Motor neuron (in vitro differentiated cells): ENCODE results near the gene PSMB7. TPM values are rescaled to one million over a fixed set of nuclear protein-coding genes. Genes with fewer than 3 reads are reported as not detected.

ENCODE experiments used
- ATAC-seq, 8 experiments: fragments of 200-7000 bp; cut with Tn5 transposase; replicated peaks in 6 of 8; 2 replicates each; pipeline ENCODE4 v1.8.0; 2021; ENCODE audit warnings: mild to moderate bottlenecking in 8 of 8, moderate library complexity in 8 of 8
- H3K27ac ChIP-seq, 2 donors: fragments of 250-450 bp; sonication (Bioruptor Pico); 2 replicates each; pipeline ENCODE4 v1.9.0; 2021; ENCODE audit warnings: antibody characterized with exemption in 2 of 2, mild to moderate bottlenecking in 2 of 2, moderate library complexity in 1 of 2
- H3K4me1 ChIP-seq, 2 donors: fragments of 250-450 bp; sonication (Bioruptor Pico); replicated peaks in 1 of 2; 2 replicates each; pipeline ENCODE4 v1.6.1; 2021; ENCODE audit warnings: antibody characterized with exemption in 2 of 2, mild to moderate bottlenecking in 2 of 2, moderate library complexity in 1 of 2
- H3K4me3 ChIP-seq, 5 donors: fragments of 250-450 bp; sonication (Bioruptor Pico); 2 replicates each; pipeline ENCODE4 v1.9.0; 2021; ENCODE audit warnings: antibody characterized with exemption in 5 of 5, mild to moderate bottlenecking in 5 of 5, moderate library complexity in 4 of 5
- WGBS, 10 experiments: fragments of 450-650 bp; shearing (Covaris generic); methylation state at CpG; one replicate each; pipeline ENCODE4 v1.0.0; 2022; 5-methylcytosine and 5-hydroxymethylcytosine counted together
- in situ Hi-C, 9 experiments: fragments of 400-800 bp; cut with MboI; loops; one replicate each; pipeline ENCODE4 v1.15.0; 2021; ENCODE audit warnings: low sequenced_read_pairs in 9 of 9, low pct_unique_long_range_greater_than_20kb in 2 of 9; ENCODE audit not compliant: unreplicated experiment in 9 of 9
- total RNA-seq, 8 experiments: library from RNA; unstranded; fragments of 300-600 nt; gene quantifications; 2 replicates each; pipeline versions ENCODE4 v1.2.3 to v1.2.4, GENCODE V29; 2022

PSMB7 gene
- total RNA-seq, 8 experiments from 2014 or later = 169 to 289 (median 207) TPM

DNA sequence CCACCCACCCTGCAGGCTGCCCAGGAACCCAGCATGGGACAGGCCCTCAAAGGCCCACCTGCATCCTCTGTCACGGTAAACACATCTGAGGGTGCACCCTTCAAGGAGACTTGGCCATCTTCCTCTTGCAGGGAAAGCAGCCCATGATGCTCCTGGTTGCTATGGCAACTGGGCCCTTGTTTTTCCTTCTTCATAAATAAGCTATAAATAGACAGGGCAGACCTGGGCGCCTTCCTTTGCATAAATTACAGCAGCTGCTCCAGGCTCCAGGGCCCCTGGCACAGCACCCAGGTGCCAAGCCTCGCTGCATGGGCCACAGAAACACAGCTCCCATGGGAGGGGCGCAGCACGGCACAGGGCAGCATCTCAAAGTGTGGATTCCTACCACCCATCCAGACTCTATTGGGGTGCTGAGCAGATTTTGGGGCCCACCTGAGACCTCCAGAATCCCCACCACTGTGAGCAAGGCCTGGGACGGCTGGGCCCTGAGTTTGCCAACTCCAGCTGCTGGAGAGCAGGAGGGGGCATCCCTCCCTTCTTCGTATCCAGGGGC, 5.8 kb upstream of the PSMB7 start:
- no peak overlapping the region for H3K4me3 ChIP-seq
- peak in 6 of 8 experiments; percentile 59 to 75 (median 70) for ATAC-seq
- H3K4me1 ChIP-seq = peaks cover 9% of the 10 kb centered on the region in 2 donors
- 20 to 90% (median 69%) methylated on average over 1 to 5 of the region's 7 CpGs; no CpG with 5 or more reads in 4 of the 10 experiments for WGBS, 10 experiments
- no peak overlapping the region for H3K27ac ChIP-seq
- in situ Hi-C loops = loop anchor here in 4 of 9 experiments (10.0 to 25.0 kb wide), 2 partner anchors 114 to 116 kb away; no protein-coding TSS in a partner anchor

DNA sequence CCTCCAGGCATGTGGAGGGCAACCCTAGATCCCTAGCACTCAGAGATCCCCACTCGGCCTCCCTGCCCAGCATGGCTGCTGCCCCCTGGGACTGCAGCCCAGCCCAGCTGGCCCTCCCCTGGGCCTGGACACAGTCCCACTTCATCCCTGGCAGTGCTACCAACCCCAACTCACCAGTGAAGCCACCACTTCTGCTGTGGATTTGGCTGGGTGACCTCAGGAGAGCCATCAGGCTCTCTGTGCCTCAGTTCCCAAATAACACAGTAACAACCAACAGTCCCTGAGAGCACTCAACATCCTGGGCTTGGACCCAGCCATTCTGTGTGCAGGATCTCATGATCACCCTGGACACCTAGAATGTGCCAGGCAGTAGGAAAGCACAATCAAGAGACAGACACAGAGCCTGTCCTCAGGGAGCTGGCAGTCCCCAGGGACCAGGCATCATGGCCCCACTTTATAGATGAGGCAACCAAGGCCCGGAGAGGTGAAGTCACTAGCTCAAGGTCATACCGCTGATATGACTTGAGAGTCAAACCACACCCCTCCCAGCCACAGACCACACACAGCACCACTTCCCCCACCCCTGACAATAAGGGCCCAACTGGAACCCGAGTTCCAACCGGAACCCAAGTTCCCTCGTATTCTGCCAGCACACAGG, 4.7 kb upstream of the PSMB7 start:
- Histone ChIP-seq H3K27ac (no peak overlapping the region), H3K4me3 (no peak overlapping the region), H3K4me1 (peaks cover 9% of the 10 kb centered on the region in 2 donors)
- in situ Hi-C loops = loop anchor here in 5 of 9 experiments (10.0 to 25.0 kb wide), 2 partner anchors 115 to 117 kb away; no protein-coding TSS in a partner anchor
- peak in 3 of 8 experiments; percentile 5 to 20 (median 13) for ATAC-seq
- WGBS, 10 experiments = 95 to 100% (median 100%) methylated on average over 2 to 4 of the region's 6 CpGs; no CpG with 5 or more reads in 7 of the 10 experiments

DNA sequence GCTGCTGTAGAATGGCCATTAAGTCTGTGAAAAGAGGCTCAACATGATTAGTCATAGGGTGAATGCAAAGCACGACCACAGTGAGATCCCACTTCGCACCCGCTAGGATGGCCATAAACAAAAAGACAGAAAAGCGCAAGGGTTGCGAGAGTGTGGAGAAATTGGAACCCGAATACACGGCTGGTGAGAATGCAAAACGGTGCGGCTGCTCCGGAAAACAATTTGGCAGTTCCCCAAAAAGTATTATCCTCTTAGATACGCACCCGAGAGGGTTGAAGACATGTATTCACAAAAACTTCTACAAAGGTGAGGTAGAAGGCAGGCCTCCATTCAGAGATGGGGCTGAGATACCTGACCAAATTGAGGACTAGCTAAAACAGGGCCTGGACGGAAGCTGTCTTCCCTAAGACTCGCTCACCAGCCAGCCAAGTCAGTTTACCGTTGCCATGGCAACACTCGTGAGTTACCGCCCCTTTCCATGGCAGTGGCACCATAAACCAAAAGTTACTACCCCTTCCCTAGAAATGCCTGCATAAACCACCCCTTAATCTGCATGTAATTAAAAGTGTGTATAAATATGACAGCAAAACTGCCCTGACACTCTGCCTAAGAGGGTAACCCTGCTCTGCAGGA, 726 bp upstream of the PSMB7 start:
- 71 to 92% (median 80%) methylated on average over 5 to 14 of the region's 17 CpGs; no CpG with 5 or more reads in 3 of the 10 experiments for WGBS, 10 experiments
- in situ Hi-C loops = loop anchor here in 4 of 9 experiments (10.0 to 25.0 kb wide), 2 partner anchors 119 to 121 kb away; no protein-coding TSS in a partner anchor
- Histone ChIP-seq H3K4me1 (peaks cover 10 to 12% of the 10 kb centered on the region in 2 donors), H3K27ac (no peak overlapping the region), H3K4me3 (no peak overlapping the region)
- ATAC-seq = no peak

DNA sequence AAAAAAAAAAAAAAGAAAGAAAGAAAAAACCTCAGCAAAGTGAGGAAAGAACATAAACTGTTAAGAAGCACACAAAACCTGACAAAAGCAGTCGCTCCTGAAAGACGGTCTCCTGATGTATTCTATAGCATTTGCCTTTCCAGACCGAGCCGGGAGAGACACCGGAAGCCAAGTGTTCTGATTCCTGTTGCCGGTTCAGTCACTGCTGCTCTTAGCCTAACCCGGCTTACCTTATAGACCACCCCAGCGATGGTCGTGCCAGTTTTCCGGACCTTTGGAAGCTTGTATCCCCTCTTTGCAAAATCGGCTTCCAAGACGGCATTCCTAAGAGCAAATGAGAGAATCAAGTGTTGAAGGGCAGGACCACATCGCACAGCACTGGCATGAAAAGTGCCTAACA, 630 bp downstream of the PSMB7 start:
- ATAC-seq = peak in 2 of 8 experiments; percentile 4 to 10
- in situ Hi-C loops = loop anchor here in 4 of 9 experiments (10.0 to 25.0 kb wide), 2 partner anchors 120 to 123 kb away; no protein-coding TSS in a partner anchor
- Histone ChIP-seq H3K4me3 (peak overlapping the region; percentile 56 to 98 (median 67)), H3K4me1 (peaks cover 4 to 6% of the 10 kb centered on the region in 2 donors), H3K27ac (peak overlapping the region; percentile 80 to 85)
- WGBS, 10 experiments = 0 to 47% (median 3%) methylated on average over 2 to 10 of the region's 13 CpGs; no CpG with 5 or more reads in 3 of the 10 experiments

DNA sequence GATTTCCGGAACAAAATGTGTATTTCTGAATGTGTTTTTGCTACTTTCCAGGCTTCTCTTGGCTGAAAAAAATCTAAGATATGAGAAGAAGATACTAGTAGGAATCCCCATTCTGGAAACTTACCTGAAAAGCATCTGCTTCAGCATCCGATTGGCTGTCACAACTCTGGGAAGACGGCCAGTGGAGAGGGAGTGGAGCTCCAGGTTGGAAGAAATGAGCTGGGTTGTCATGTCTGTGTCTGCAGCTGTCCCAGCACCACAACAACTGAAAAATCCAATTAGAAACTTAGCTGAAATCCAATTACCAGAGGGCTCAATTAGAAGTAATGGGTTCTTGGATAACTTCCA, 3.0 kb downstream of the PSMB7 start:
- no peak overlapping the region for H3K27ac ChIP-seq
- no peak for ATAC-seq
- in situ Hi-C loops = loop anchor here in 4 of 9 experiments (10.0 to 25.0 kb wide), 2 partner anchors 123 to 125 kb away; no protein-coding TSS in a partner anchor

DNA sequence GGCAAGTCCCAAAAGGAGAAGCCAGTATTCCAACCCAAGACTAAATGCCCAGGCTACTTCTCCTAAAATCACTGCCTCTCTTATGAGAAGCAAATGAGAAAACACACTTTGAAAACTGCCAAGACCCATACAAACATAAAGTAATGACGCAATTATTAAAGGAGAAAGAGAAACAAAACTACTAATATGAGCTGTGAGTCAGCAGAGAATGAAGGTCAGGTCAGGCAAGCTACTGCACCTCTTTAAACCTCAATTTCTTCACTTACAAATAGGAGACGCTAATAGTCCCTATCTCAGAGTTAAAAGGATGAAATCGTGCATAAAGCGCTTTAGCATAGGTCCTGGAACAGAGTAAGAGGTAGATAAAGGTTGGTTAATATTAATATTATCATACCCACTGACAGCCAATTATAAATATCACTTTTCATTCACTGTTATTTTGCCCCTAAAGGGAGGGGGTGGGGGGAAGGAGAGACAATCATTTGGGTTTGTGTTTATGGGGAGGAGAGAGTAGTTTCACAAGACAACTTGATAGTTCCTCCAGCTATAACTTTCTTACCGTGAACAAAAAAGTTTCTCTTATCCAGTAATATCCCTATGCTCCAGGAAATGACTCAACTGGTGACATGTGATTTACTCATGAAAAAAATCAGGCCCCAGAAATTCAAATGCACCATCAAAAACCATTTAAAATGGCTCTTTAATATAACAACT, 3.6 kb downstream of the PSMB7 start:
- no peak overlapping the region for H3K27ac ChIP-seq
- 0 to 100% (median 82%) methylated on average over 1 to 5 of the region's 5 CpGs for WGBS, 10 experiments
- peak in 1 of 8 experiments; percentile 10 for ATAC-seq
- no peak overlapping the region for H3K4me3 ChIP-seq
- in situ Hi-C loops = loop anchor here in 4 of 9 experiments (10.0 to 25.0 kb wide), 2 partner anchors 123 to 126 kb away; no protein-coding TSS in a partner anchor
- peaks cover 4 to 6% of the 10 kb centered on the region in 2 donors for H3K4me1 ChIP-seq

More for the DNA sequence above, 3.0 kb downstream of the PSMB7 start:
- 0 to 100% (median 80%) methylated on average over 1 to 3 of the region's 3 CpGs; no CpG with 5 or more reads in 3 of the 10 experiments for WGBS, 10 experiments
- no peak overlapping the region for H3K4me3 ChIP-seq
- H3K4me1 ChIP-seq = peaks cover 4 to 6% of the 10 kb centered on the region in 2 donors

DNA sequence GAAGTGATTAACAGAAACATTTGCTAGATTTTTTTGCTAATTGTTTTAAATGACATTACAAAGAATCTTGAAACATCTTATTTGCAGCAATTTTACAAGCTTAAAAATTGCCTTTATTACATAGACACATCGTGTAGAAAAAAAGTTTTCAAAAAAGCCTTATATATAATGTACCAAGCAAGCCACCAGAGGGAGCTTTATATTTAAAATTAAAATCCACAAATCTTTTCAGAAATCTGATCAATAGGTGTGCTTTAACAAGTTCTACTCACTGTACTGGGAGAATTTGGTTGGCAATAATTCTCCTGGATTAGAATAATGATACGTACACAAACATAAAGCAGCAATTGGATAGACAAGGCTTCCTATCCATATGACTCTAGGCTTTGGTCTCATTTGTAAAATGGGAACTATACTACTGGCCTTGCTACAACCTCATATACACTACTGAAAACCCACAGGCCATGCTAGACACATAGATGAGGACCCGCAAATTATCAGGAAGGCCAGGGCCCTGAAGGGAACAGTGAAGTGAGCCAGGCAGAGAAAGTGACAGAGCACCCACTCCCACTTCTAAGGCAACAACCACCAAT, 4.8 kb downstream of the PSMB7 start:
- ATAC-seq = no peak
- no peak overlapping the region for H3K27ac ChIP-seq
- in situ Hi-C loops = loop anchor here in 4 of 9 experiments (10.0 to 25.0 kb wide), 2 partner anchors 124 to 127 kb away; no protein-coding TSS in a partner anchor
- 50 to 77% (median 65%) methylated on average over 2 to 3 of the region's 3 CpGs; no CpG with 5 or more reads in 2 of the 10 experiments for WGBS, 10 experiments
- peaks cover 4 to 6% of the 10 kb centered on the region in 2 donors for H3K4me1 ChIP-seq
- no peak overlapping the region for H3K4me3 ChIP-seq

DNA sequence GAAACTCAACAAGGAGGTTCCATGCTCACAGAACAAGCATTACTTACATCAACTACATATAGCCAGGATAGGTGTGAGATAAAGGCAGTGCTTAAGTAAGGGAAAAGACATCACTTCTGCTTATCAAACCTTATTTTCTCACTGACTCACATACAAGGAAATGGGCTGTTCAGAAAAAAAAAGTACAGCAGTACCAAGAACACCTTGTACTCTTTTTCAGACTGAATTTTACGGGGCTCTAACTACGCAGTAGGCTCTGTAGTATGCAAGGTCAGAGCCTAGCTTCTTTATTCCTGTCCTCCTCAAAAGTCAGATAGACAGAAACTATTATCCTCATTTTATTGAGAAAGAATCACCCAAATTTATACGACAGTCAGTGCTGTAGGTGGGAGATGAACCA, 5.8 kb downstream of the PSMB7 start:
- peaks cover 4 to 6% of the 10 kb centered on the region in 2 donors for H3K4me1 ChIP-seq
- WGBS, 10 experiments = 85 to 100% (median 100%) methylated on average over 2 to 3 of the region's 3 CpGs; no CpG with 5 or more reads in 3 of the 10 experiments
- no peak overlapping the region for H3K4me3 ChIP-seq
- no peak for ATAC-seq
- no peak overlapping the region for H3K27ac ChIP-seq
- in situ Hi-C loops = loop anchor here in 3 of 9 experiments (25.0 kb wide), 1 partner anchor 128 kb away; no protein-coding TSS in a partner anchor

DNA sequence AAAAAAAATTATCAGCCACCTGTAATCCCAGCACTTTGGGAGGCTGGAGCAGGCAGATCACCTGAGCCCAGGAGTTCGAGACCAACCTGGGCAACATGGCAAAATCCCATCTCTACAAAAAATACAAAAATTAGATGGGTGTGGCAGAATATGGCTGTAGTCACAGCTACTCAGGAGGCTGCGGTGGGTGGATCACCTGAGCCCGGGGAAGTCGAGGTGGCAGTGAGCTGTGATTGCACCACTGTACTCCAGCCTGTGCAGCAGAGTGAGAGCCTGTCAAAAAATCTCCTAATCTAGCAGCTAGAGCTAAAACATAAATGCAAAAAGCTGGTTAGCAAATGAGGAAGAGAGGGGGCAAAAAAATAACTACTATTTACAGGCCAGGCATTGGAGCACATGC, 12.0 kb downstream of the PSMB7 start:
- H3K27ac ChIP-seq = no peak overlapping the region
- H3K4me3 ChIP-seq = no peak overlapping the region
- in situ Hi-C loops = loop anchor here in 3 of 9 experiments (25.0 kb wide), 1 partner anchor 134 kb away; no protein-coding TSS in a partner anchor
- no peak for ATAC-seq
- H3K4me1 ChIP-seq = peaks cover 15 to 16% of the 10 kb centered on the region in 2 donors
- 80 to 100% (median 92%) methylated on average over 1 to 4 of the region's 4 CpGs; no CpG with 5 or more reads in 2 of the 10 experiments for WGBS, 10 experiments

DNA sequence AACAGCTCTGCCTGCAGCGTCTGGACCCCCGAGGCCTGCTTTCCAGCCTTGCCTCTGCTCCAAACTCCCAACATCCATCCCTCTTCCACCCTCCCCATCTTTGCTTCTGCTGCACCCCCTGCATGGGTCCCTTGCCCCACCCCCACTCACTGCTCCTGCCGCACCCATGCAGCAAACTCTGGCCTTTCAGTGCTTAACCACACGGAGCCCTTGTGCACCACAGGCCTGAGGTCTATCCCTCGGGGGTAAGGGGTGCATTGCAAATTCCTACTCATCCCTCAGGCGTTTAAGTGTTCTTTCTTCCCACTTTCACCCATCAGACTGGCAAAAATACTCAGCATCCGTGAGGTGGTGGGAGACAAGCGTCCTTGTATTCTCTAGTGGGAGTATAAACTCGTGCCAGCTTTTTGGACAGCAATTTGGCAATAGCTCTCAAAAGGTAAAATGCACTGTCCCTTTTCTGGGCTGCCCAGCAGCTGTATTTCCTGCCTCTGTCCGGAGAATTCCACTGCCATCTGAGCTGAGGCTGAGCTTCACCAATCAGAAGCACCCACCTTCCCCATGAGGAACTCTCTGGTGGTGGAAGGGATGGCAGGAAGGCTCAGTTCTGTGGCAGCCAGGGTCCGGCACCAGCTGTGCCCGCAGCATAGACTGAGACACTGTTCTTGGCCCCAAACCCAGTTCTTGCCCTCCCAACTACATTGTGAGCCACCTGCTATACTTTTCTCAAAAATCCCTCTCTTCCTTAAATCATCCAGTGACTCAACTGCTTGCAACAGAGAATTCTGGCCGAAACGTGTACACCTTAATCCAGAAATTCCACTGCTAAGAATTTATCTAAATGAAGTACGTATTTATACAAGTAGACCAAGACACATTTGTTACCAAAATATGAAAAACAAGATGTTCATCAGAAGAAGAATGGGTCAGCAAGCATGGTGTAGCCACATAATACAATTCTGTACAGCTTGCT, 15.0 kb downstream of the PSMB7 start:
- peak in 7 of 8 experiments; percentile 11 to 40 (median 24) for ATAC-seq
- no peak overlapping the region for H3K4me3 ChIP-seq
- peaks cover 15 to 16% of the 10 kb centered on the region in 2 donors for H3K4me1 ChIP-seq
- WGBS, 10 experiments = 42 to 78% (median 57%) methylated on average over 3 to 11 of the region's 15 CpGs; no CpG with 5 or more reads in 2 of the 10 experiments
- in situ Hi-C loops = loop anchor here in 3 of 9 experiments (25.0 kb wide), 1 partner anchor 137 kb away; no protein-coding TSS in a partner anchor
- H3K27ac ChIP-seq = peak overlapping the region in 1 of 2 donors; percentile 29
